Ammon's horn (tissue), 1 donor: ENCODE results near the gene VSTM2B.

ENCODE experiments used
- DNase-seq: peaks from one replicate; pipeline ENCODE4 v3.0.0-alpha.2; 2016; ENCODE audit warnings: low spot score

Gene VSTM2B

DNA sequence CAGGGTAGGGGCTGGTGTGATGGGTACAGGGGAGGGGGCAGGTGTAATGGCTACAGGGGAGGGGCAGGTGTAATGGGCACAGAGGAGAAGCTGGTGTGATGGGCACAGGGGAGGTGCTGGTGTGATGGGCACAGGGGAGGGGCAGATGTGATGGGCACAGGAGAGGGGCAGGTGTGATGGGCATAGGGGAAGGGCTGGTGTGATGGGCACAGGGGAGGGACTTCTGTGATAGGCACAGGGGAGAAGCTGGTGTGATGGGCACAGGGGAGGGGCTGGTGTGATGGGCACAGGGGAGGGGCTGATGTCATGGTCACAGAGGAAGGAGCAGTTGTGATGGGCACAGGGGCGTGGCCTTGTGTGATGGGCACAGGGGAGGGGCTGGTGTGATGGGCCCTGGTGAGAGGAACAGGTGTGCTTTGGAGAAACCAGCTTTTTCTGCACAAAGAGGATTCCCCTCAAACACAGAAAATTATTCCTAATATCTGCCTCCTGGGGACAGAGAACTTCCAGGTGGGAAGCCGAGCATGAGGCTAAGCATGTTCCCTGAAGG lies 41.6 kb downstream of the VSTM2B start:
- DNase-seq, result no peak

DNA sequence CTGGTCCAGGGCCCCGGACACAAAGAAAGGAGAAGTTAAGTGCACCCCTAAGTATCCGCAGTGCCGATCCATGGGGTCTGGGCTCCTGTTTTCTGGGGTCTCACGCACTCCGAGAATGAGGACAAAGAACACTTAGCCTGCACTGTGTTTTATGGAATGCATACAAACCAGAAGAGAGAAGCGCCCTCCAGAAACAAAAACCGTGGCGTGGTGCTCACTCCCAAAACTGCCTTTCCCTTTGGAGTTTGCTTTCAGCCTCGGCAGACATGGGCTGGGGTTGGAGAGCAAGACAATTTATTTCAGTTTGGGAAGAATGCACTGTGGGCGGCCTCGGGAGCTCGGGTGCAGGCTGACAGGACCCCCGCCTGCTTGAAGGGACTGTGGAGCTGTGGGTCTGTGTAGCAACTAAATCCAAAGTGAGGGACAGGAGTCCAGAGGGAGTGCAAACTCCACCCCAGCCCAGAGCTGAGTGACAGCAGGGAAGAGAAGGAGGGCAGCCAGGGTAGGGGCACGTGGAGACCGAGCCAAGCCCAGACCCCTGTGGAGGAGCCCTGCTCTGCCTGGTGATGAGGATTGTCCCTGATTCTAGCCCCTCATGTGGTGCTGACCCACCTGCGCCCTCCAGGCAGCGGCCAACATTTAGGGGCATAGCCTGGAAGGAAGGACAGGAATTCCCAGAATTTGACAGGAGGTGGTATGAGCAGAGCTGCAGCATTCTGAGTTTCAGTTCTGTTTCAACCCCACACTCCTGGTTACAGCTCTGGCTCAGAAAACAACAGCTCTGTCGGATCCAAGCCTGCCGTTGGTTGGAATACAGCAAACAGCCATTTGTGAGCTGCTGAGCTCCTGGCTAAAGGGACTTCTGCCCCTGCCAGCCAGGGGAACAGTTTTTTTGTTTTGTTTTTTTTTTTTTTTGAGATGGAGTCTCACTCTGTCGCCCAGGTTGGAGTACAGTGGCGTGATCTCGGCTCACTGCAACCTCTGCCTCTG lies 42.5 kb downstream of the VSTM2B start:
- DNase-seq, result peak; percentile 42

DNA sequence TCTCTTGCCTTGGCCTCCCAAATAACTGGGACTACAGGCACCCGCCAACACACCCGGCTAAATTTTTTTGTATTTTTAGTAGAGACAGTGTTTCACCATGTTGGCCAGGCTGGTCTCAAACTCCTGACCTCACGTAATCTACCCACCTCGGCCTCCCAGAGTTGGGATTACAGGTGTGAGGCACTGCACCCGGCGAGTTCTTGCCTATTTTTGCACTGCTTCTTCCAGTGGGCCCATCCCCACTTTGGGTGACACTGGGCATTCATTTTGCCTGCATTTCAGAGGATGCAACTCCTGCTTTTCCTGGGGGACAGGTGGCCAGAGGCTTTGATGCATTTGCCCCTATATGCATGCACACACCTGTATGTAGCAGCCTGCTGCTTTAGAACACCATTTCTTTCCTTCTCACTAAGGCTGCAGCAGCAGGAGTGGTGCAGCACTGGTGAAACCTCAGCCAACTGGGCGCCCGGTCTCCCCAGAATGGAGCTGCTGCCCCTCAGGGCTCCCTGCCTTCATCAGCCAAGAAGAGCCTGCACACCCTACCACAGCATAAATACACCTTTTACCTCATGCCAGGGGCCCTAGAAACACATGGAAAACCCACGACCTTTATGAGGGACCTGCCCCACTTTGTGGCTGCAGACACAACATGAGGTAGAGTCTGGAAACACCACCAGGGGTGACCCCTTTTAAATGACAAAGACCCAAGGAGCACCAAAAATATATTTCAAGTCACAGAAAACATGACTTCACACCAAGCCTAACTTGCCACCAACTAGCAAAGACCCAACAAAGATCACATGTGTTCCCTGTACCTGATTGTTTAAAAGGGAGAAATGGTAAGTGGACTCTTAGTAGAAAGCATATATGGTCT lies 43.5 kb downstream of the VSTM2B start:
- DNase-seq, result no peak

DNA sequence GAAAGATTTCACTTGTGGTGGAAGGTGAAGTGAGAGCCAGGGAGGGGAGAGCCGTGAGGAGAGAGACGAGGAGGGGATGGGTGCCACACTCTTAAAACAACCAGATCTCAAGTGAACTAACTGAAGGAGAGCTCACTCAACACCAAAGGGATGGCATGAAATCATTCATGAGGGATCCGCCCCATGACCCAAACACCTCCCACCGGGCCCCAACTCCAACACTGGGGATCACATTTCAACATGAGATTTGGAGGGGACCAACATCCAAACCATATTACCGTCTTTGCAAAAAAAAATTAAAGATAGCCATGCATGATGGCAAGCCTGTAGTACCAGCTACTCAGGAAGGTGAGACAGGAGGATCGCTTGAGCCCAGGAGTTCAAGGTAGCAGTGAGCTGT lies 45.4 kb downstream of the VSTM2B start:
- DNase-seq, result no peak

DNA sequence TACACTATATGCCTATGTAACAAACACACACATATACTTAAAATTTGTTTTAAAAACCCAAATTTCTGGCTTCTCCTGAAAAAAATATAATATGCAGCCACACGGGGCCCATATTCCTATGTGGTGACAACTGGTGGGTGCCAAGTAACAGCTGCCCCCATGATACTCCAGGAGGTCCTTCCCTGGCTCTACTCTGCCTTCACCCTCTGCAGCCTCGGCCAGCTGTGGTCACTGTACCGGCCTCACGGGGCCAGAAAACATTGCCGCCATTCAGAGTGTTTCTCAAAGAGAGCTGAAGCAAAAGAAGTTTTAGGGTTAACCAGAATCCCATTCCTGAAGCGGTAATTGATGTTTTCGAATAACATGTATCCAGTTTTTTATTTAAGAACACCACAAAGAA lies 47.7 kb downstream of the VSTM2B start:
- no peak for DNase-seq

DNA sequence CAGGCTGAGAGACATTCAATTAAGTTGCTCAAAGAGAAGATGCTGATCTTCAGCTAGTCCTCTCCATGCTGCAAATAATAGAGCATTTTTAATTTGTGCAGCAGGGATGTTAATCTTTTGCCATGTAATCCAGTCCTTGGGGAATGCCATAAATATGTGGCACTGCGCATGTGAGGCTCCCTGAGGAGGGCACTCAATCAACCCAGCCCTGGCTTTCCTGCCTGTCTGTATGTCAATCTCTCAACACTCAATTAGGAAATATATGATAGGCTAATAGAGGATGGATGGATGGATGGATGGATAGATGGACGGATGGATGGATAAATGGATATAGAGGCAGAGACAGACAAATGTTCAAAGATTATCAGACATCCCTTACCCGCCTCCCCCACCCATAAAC lies 48.7 kb downstream of the VSTM2B start:
- no peak for DNase-seq

DNA sequence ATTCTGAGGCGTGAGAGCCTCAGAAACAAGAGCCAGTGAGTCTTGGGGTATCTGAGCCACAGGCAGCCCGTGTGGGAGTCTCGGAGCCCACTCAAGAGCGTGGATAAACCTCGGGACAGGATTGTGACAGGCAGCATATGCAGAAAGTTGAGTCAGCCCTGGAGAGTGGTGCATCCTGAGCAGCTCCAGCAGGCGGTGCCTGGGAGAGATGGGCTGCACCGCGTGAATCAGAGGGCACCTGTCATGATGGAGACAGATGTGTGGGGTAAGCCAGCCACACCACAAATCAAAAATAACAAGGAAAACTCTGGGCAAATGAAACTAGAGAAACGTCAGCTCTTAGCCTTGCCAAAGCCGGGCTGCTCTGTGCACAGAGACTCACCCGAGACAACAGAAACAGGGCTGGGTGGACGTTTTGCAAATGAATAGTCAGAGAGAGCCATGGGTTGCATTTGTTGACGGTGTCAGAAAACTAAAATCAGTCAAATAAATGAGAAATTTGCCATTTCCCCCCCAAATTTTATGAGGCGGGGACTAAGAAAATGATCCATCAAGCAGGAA lies 50.3 kb downstream of the VSTM2B start:
- peak; percentile 35 for DNase-seq

DNA sequence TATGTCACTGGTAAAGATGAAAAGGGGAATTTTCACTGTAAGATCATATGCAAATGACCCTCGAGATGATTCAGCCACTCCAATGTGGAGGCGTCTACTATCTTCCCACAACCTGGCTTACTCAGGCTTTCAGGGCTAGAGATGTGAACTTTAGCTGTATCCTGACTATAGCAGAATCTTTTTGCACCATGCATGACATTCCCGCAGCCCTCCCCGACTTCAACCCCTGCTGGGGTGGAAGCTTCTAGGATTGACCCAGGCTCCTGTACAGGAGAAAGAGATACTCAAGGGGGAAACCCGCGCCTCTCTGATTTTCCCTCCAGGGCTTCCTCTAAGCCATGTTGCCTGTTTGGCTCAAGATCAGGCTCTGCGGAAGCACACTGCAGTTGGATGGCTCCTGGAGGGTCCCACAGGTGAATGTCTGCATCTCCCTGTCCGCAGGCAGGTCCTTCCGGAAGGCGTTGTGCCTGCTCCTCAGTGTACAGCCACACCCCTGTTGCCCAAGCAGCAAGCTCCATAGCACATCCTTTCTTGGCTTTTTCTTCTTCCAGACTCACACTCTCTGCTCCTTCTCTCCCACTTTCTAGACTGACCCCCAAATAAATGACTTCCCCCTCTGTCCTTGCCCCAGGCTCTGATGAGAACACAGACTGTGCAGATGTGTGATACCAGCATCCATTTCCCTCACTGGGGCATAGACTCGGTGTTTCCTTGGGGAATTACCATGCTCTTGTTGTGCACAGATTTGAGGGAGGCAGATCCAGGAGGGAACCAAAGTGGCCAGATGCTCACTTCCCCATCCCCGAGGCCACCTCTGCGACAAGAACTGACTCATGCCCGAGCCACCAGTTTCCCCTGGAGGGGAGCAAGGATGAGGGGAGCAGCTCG lies 51.2 kb downstream of the VSTM2B start:
- DNase-seq, result no peak

DNA sequence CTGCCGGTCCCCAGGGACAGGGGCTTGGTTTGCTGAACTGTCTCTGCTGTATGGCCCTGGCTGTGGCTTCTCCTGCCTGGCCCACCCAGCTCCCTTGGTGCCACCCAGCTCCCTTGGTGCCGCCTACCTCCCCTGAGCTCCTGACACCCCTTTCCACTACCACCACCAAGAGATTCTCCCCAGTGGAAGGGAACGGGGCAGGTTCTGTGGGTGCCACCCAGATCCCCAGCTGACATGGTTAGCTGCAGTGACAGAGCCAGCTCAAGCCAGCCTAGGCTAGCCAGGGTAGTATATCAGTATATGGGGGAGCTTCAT lies 51.8 kb downstream of the VSTM2B start:
- no peak for DNase-seq

DNA sequence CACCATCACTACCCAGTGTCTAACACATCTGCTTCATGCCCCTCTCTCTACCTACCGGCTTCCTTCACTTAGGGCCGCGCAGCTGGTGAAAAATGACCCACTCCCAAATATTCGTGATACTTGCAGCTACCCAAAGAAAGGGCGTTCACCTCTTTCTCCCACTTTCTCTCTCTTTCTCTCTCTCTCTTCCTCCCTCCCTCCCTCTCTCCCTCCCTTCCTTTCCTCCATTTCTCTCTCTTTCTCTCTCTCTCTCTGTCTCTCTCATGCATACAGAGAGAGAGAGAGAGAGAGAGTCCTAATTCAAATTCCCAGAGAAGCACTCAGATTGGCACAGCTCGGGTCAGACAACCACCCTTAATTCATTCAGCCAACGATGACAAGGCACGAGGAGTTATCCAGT lies 52.6 kb downstream of the VSTM2B start:
- DNase-seq, result no peak

DNA sequence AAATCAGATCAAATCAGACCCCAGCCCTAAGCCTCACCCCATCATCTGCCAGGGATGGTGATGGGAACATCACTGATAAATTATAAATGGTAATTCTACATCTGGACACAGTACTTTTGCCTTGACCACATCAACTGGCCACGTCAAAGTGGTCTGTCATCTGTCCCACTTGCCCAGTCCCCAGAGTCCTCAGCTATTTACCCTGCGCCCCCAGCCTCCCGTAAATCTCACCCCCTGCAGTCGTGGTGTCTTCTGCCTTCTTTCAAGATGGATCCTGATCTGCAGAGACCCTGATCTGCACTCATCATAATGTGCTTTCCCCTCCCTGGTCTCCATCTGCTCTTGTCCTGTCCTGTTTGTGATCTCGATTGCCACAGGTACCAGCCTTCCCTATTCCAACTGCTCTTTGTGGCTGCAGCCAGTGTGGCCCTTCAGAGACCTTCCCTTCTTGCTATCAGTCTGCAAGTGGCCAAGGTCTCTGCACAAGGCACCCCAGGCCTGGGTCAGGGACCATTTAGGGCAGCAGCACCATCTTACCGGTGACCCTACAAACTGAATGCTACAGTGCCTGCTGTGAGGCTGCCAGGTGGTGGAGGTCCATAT lies 53.6 kb downstream of the VSTM2B start:
- DNase-seq, result no peak

DNA sequence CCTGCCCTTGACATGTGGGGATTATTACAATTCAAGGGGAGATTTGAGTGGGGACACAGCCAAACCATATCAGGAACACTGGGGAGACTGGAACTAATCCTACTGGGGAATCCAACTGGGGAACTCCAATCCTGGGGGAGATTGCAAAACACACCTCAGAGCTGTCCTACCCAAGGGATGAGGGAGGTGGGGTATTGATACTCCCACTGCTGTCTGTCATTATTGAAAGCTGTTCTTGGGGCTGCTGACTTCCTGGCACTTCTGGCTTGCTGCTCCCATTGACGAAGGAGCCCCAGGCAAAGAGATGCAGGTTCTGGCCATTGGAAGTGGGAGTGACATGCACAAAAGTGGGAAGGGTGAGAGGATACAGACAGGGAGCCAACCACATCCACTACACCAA lies 55.6 kb downstream of the VSTM2B start:
- no peak for DNase-seq

DNA sequence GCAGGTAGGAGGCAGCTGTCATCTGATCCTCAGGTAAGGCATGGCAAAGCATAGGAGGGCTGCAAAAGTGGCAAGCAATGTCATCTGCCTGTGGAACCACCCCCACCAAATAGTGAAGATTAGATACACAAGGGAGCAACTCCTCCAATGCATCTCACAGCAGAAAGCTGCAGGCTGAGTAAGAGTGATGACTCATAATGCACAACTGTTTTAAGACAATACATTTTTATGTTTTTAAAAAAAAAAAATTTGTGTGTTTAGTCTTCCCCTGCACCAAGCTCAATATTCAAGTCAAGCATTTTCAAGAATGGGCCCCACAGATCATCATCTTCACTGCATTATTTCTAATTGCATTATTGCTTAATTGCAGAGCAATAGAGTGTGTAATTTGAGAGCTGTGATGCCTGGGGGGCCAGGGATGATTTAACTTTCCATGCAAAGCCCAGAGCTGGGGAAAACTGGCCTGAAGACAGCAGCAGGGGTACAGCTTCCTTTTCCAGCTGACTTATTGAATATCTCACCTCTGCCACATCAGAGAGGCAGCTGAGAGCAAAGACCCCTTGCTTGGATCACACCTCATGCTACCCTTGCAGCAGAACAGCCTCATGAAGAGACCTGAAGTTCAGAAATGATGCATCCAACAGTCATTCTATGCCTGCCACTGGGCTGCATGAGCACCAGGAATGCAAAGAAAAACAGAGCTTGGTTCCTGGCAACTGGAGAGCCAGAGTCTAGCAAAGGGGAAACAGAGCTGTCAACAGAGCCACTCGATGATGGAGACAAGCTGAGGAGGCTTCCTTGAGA lies 57.6 kb downstream of the VSTM2B start:
- DNase-seq, result no peak

DNA sequence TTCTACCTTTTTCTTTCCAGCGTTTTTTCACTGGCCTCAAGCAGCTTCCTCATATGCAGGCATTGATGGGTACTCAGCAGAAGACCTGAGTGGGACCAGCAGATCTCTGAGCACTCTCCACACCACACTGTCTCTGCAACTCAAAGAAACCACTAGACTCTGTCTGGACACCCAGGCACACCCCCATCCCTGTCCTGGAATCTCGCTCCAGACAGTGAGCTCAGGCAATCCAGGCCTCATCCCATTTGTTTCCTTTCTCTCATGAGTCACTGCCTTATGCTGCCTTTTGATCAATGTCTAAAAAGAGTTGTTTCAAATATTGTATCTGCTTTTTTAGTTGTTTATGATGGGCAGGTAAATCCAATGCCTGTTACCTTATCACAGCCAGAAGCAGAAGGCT lies 60.6 kb downstream of the VSTM2B start:
- DNase-seq, result no peak

DNA sequence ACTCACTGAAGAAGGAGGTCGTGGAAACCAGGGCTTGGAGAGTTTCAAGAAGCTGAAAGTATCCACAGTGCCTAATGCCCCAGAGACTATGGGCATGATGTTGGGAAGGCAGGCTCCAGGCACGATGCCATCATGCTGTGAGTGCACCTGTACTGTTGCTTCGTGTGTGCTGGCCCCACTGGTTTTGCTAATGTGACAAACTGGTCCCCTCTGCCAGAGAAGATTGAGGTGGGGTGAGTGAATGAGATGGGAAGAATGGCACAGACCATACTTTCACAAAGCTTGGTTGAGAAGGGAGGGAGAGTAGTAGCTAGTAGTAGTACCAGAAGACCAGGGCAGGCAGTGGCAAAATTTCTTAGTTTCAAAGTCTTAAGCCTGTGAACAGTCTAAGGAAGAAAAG lies 61.3 kb downstream of the VSTM2B start:
- no peak for DNase-seq

DNA sequence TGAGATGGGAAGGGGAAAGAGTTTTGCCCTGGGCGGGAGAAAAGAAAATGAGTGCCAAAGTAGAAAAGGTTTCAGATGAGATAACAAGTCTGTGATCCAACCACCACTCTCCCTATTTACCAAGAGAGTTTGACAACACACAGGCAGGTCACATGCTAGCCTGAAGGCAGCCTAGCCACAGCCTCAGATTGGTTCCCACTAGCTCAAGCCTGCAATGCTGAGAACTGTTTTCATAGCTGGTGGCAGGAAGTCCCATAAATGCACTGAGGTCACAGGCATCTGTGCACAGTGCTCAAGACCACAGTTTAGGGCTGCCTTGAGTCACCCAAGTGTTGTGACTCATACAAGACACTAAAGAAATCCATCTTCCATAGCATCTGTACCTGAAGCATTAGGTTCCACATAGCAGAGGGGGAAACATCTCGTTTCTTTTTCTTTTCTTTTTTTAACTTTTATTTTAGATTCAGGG lies 61.8 kb downstream of the VSTM2B start:
- DNase-seq, result no peak

DNA sequence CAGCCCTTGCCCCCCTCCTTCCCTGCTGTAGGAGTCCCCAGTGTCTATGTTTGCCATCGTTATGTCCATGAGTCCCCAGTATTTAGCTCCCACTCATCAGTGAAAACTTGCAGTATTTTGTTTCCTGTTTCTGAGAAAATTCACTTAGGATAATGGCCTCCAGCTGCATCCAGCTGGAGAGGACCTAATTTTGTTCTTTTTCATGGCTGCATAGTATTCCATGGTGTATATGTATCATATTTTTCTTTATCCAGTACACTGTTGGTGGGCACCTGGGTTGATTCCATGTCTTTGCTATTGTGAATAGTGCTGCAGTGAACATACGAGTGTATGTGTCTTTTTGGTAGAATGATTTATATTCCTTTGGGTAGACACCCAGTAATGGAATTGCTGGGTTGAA lies 62.3 kb downstream of the VSTM2B start:
- DNase-seq, result no peak

DNA sequence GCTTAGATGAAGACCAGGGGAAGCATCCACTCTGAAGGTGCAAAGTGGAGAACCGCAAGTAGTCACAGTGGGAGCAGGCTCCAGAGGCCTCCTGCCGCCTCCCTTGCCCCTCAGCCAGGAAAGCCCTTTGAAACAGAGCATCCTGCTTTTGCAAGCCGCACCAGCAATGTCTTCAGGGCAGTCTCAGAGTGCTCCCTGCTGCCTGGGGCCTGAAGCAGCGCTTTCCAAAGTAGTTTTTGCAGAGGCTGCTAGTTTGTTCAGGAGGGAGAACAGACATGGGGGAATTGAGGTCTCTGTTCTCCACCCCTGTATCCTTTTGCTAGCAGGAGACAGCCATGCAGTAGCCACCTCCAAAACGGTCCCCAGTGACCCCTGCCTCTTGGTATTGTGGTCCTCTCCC lies 64.5 kb downstream of the VSTM2B start:
- no peak for DNase-seq

DNA sequence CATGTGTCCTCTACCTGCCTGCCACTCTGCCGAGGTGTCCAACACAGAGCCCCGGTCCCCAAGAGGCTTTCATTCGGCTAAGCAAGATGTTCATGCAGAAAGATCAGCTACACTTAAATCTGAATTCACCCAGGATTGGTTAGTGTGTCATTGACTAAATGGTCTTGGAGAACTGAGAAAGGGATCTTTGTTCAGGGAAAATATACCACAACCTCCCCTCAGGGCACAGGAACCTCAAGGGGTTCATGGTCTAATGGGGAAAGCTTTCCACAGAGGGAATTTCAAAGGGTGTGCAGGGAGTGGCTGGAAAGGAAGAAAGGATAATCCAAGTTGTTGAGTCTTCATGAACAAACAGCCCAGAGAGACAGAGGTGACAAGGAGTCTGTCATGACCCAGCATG lies 65.9 kb downstream of the VSTM2B start:
- DNase-seq, result no peak

DNA sequence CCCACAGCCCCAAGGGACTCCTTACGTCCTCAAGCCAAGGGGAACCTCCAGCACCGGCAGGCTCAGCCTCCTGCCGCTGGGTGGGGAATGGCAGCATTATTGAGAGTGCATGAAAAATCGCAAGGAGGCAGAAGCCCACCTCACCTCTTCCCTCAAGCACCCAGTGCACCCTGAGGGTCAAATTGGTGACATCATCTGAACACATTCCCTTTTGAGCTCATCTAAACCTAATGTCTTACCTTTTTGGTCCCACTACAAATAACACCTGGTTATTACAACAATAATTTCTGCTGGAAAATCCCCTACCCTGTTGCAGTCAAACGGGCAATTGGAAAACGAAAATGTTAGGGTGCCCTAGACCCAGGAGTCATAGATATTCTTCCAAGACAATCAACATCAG lies 68.1 kb downstream of the VSTM2B start:
- no peak for DNase-seq
